B cell (primary cell): ENCODE results near the gene TCEA3. TPM values are rescaled to one million over a fixed set of nuclear protein-coding genes. Genes with fewer than 3 reads are reported as not detected.

Experiments
- ATAC-seq: fragments of 200-7000 bp; cut with Tn5 transposase; one replicate; pipeline ENCODE4 v1.10.0; 2021; ENCODE audit warnings: low read depth, mild to moderate bottlenecking, moderate number of reproducible peaks, moderate library complexity
- CTCF ChIA-PET: fragments of 350-600 bp; sonication (Branson Sonifier 250); formaldehyde crosslinking; loops from one replicate; lab custom pipeline; 2021; ENCODE audit warnings: antibody characterized with exemption, inconsistent platforms; lab: Charles Lee
- POLR2A ChIA-PET: fragments of 350-600 bp; sonication (Branson Sonifier 250); formaldehyde crosslinking; loops from one replicate; lab custom pipeline; 2021; ENCODE audit warnings: antibody characterized with exemption; lab: Charles Lee
- DNase-seq: peaks from one replicate; pipeline ENCODE4 v3.0.0; 2013
- H2AFZ ChIP-seq: 2 replicates; pipeline ENCODE4 v1.6.1; 2012; ENCODE audit warnings: mild to moderate bottlenecking, low read depth, low read length; ENCODE audit not compliant: insufficient read depth, poor library complexity, severe bottlenecking
- H3K27ac ChIP-seq, 2 donors: 1 replicate in 1 of 2; 2 replicates in 1 of 2; pipeline ENCODE4 v1.5.1; 2012 to 2013; ENCODE audit warnings: low read length in 2 of 2, mild to moderate bottlenecking in 2 of 2, moderate library complexity in 1 of 2
- H3K27me3 ChIP-seq, 4 experiments: fragments of 200-600 bp in 1 of 4; sonication (generic) in 1 of 4; replicated peaks in 1 of 4; 1 replicate in 2 of 4; 2 replicates in 2 of 4; pipeline versions ENCODE4 v1.6.1 to v1.7.0; 2013 to 2016; ENCODE audit warnings: low read length in 3 of 4, mild to moderate bottlenecking in 2 of 4, mixed read lengths in 1 of 4, moderate library complexity in 1 of 4; ENCODE audit not compliant: insufficient read depth in 4 of 4, control insufficient read depth in 3 of 4; ENCODE audit errors: control extremely low read depth in 1 of 4
- H3K36me3 ChIP-seq, 2 experiments: replicated peaks in 1 of 2; 1 replicate in 1 of 2; 2 replicates in 1 of 2; pipeline versions ENCODE4 v1.6.1 to v1.7.1; 2013; ENCODE audit warnings: low read length in 1 of 2; ENCODE audit not compliant: insufficient read depth in 2 of 2, control insufficient read depth in 1 of 2; ENCODE audit errors: control extremely low read depth in 1 of 2, extremely low read depth in 1 of 2
- H3K4me1 ChIP-seq, 2 donors: fragments of 200-600 bp in 1 of 2; sonication (generic) in 1 of 2; 1 replicate in 1 of 2; 2 replicates in 1 of 2; pipeline versions ENCODE4 v1.5.1 to v1.6.1; 2013 to 2017; ENCODE audit warnings: low read length in 2 of 2; ENCODE audit not compliant: control insufficient read depth in 2 of 2, insufficient read depth in 2 of 2
- H3K4me2 ChIP-seq: replicated peaks from 2 replicates; pipeline ENCODE3; 2012; ENCODE audit warnings: mild to moderate bottlenecking, low read depth, low read length; ENCODE audit not compliant: poor library complexity, severe bottlenecking
- H3K4me3 ChIP-seq, 5 experiments: fragments of 200-600 bp in 1 of 5; sonication (generic) in 1 of 5; 1 replicate in 3 of 5; 2 replicates in 2 of 5; pipeline versions ENCODE4 v1.5.1 to v1.7.0; 2011 to 2016; ENCODE audit warnings: low read length in 4 of 5, mild to moderate bottlenecking in 4 of 5, low read depth in 2 of 5, control low read depth in 1 of 5, moderate library complexity in 1 of 5; ENCODE audit not compliant: insufficient read depth in 1 of 5; ENCODE audit errors: control extremely low read depth in 1 of 5, extremely low read depth in 1 of 5
- H3K79me2 ChIP-seq: fragments of 200-600 bp; sonication (generic); one replicate; pipeline ENCODE4 v1.6.0; 2016; ENCODE audit warnings: low read length; ENCODE audit not compliant: control insufficient read depth, insufficient read depth
- H3K9ac ChIP-seq: fragments of 200-600 bp; sonication (generic); 2 replicates; pipeline ENCODE4 v1.6.1; 2017; ENCODE audit warnings: mild to moderate bottlenecking, low read length, moderate library complexity
- H3K9me3 ChIP-seq, 3 donors: one replicate each; pipeline versions ENCODE4 v1.6.1 to v1.7.1; 2013; ENCODE audit warnings: low read length in 2 of 3; ENCODE audit not compliant: control insufficient read depth in 2 of 3, insufficient read depth in 1 of 3; ENCODE audit errors: control extremely low read depth in 1 of 3
- H4K20me1 ChIP-seq: 2 replicates; pipeline ENCODE4 v1.6.0; 2012; ENCODE audit warnings: mild to moderate bottlenecking, low read length; ENCODE audit not compliant: insufficient read depth, control insufficient read depth, poor library complexity, severe bottlenecking
- H3K27ac Mint-ChIP-seq: one replicate; pipeline ENCODE4 v1.8.0; 2021; ENCODE audit warnings: mixed read lengths
- H3K27me3 Mint-ChIP-seq: one replicate; pipeline ENCODE4 v1.8.0; 2021; ENCODE audit warnings: mixed read lengths
- H3K4me1 Mint-ChIP-seq: one replicate; pipeline ENCODE4 v1.8.0; 2021; ENCODE audit warnings: mixed read lengths
- H3K4me3 Mint-ChIP-seq: one replicate; pipeline ENCODE4 v1.8.0; 2021; ENCODE audit warnings: mixed read lengths
- H3K9me3 Mint-ChIP-seq: one replicate; pipeline ENCODE4 v1.8.0; 2022; ENCODE audit warnings: mixed read lengths; ENCODE audit not compliant: insufficient read depth
- CTCF ChIP-seq: fragments of 200-600 bp; IDR thresholded peaks from one replicate; pipeline ENCODE4 v1.8.0; 2022; ENCODE audit warnings: antibody characterized with exemption, mild to moderate bottlenecking
- EZH2 ChIP-seq: IDR thresholded peaks from 2 replicates; pipeline ENCODE4 v1.6.1; 2012; ENCODE audit warnings: borderline replicate concordance, low read depth, mild to moderate bottlenecking, moderate library complexity, low read length; ENCODE audit not compliant: insufficient read depth, poor library complexity, severe bottlenecking
- WGBS: methylation state at CpG from one replicate; pipeline ENCODE4 v1.1.5; 2013; ENCODE audit warnings: missing lambda C conversion rate; ENCODE audit not compliant: insufficient coverage; 5-methylcytosine and 5-hydroxymethylcytosine counted together
- intact Hi-C: fragments of 100-400 bp; cut with micrococcal nuclease; formaldehyde crosslinking; loops from one replicate; pipeline ENCODE4 v1.10.0; 2022
- polyA plus RNA-seq: library from polyadenylated mRNA; depleted of rRNA; stranded (reverse); fragments of >200 nt; gene quantifications from 2 replicates; pipeline ENCODE4 v1.2.3, GENCODE V29; 2012
- total RNA-seq, 2 donors: library from RNA; stranded (reverse); fragments of 120-200 nt in 1 of 2; gene quantifications; 1 replicate in 1 of 2; 2 replicates in 1 of 2; pipeline versions ENCODE4 v1.2.3 to v1.2.4, GENCODE V29; 2013 to 2022

Gene TCEA3
- total and polyA plus RNA-seq, 2 donors (not counting 1 experiment from before 2014, with no cell fraction given): 0.22 TPM; not detected in 1

GRCh38 chr1:23436520-23437354 is 12.2 kb upstream of the TCEA3 start:
- no peaks in the 10 kb centered on the region for H4K20me1 ChIP-seq
- H3K9me3 Mint-ChIP-seq: no peaks in the 10 kb centered on the region
- peaks cover 0 to 2% (median 0%) of the 10 kb centered on the region in 4 experiments for H3K27me3 ChIP-seq
- ChIA-PET CTCF (no interaction called here), POLR2A (no interaction called here)
- intact Hi-C loops: no loop called here
- H3K27ac ChIP-seq: no peak overlapping the region
- H3K27me3 Mint-ChIP-seq: peaks cover 9% of the 10 kb centered on the region
- WGBS: 74% methylated on average over 45 of the region's 49 CpGs
- H3K27ac Mint-ChIP-seq: no peak overlapping the region
- no peak overlapping the region for H3K4me3 ChIP-seq
- H3K79me2 ChIP-seq: no peaks in the 10 kb centered on the region
- no peaks in the 10 kb centered on the region for H3K9me3 ChIP-seq
- H3K4me2 ChIP-seq: peak overlapping the region; percentile 38
- no peaks in the 10 kb centered on the region for H3K36me3 ChIP-seq
- no peaks in the 10 kb centered on the region for H3K4me1 Mint-ChIP-seq
- H3K4me1 ChIP-seq: no peaks in the 10 kb centered on the region
- ATAC-seq (peak; percentile 49), DNase-seq (peak; percentile 36)
- no peak overlapping the region for H2AFZ ChIP-seq
- TF ChIP-seq EZH2 (no peak), CTCF (no peak)
- H3K4me3 Mint-ChIP-seq: no peak overlapping the region
- H3K9ac ChIP-seq: no peak overlapping the region

- 88% methylated on average over 6 of the region's 7 CpGs for WGBS
- H3K27ac ChIP-seq: no peak overlapping the region
- no peaks in the 10 kb centered on the region for H3K4me1 Mint-ChIP-seq
- H3K9ac ChIP-seq: no peak overlapping the region
- H3K4me2 ChIP-seq: no peak overlapping the region
- peaks cover 9% of the 10 kb centered on the region for H3K27me3 Mint-ChIP-seq
- ChIA-PET CTCF (no interaction called here), POLR2A (no interaction called here)
- H3K4me3 ChIP-seq: no peak overlapping the region
- no peaks in the 10 kb centered on the region for H4K20me1 ChIP-seq
- H2AFZ ChIP-seq: no peak overlapping the region
- DNase-seq: no peak
- no peak for TF ChIP-seq CTCF
- no peak for TF ChIP-seq EZH2
- no peaks in the 10 kb centered on the region for H3K9me3 Mint-ChIP-seq
- no peaks in the 10 kb centered on the region for H3K36me3 ChIP-seq
- intact Hi-C loops: no loop called here
- no peak for ATAC-seq
- peaks cover 0 to 5% (median 1%) of the 10 kb centered on the region in 4 experiments for H3K27me3 ChIP-seq
- no peaks in the 10 kb centered on the region for H3K4me1 ChIP-seq
- no peaks in the 10 kb centered on the region for H3K9me3 ChIP-seq
- H3K27ac Mint-ChIP-seq: no peak overlapping the region
- no peaks in the 10 kb centered on the region for H3K79me2 ChIP-seq
- H3K4me3 Mint-ChIP-seq: no peak overlapping the region
Measured at GRCh38 chr1:23434260-23434775, 9.8 kb upstream of the TCEA3 start.
